Right lobe of liver (tissue), 4 donors: ENCODE measurements around the gene PGGT1B.

Source experiments
- POLR2A ChIP-seq: fragments of 450-650 bp; IDR thresholded peaks from one replicate; pipeline ENCODE4 v1.6.1; 2017; ENCODE audit warnings: antibody characterized with exemption, mild to moderate bottlenecking
- TF ChIP-seq, protein P1 (sequence below), 4 donors: fragments of 200-600 bp in 3 of 4; fragments of 450-650 bp in 1 of 4; IDR thresholded peaks; one replicate each; pipeline versions ENCODE4 v1.5.1 to v1.8.0; 2016 to 2022; ENCODE audit warnings: antibody characterized with exemption in 4 of 4, mild to moderate bottlenecking in 2 of 4
- donor health status: DM: no; HTN: no; CAD: no.
- donor health status: DM: no; HTN: no; CAD: no.
- donor health status: DM: no; HTN: yes; CAD: no.

DNA sequence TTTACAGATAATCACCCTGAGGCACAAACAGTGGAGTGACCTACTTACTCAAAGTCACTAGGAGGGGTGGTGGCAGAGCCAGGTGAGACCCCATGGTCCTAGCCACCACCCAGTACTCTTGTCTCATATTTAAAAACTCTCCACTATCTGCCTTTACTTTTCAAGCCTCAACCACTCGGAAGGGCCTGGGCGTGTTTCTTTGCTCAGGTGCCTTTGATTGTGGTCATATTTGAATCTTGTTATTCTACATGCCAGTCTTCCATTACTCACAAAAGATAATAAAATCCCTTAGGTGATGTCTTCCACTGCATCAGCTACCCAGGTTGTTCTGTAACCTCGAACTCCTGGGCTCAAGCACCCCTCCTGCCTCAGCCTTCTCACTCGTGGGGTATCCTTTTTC, 72.3 kb downstream of the PGGT1B start:
- TF ChIP-seq, protein P1, sequence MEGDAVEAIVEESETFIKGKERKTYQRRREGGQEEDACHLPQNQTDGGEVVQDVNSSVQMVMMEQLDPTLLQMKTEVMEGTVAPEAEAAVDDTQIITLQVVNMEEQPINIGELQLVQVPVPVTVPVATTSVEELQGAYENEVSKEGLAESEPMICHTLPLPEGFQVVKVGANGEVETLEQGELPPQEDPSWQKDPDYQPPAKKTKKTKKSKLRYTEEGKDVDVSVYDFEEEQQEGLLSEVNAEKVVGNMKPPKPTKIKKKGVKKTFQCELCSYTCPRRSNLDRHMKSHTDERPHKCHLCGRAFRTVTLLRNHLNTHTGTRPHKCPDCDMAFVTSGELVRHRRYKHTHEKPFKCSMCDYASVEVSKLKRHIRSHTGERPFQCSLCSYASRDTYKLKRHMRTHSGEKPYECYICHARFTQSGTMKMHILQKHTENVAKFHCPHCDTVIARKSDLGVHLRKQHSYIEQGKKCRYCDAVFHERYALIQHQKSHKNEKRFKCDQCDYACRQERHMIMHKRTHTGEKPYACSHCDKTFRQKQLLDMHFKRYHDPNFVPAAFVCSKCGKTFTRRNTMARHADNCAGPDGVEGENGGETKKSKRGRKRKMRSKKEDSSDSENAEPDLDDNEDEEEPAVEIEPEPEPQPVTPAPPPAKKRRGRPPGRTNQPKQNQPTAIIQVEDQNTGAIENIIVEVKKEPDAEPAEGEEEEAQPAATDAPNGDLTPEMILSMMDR (IDR thresholded peaks at IDR 0.05), result no peak
- no peak for TF ChIP-seq POLR2A
